Activated naive CD4-positive, alpha-beta T cell treated with anti-CD3 and anti-CD28 coated beads, Interleukin-2, amount 50 U/mL, for 72 hours (primary cell): ENCODE data around the gene CYP2R1. TPM values are rescaled to one million over a fixed set of nuclear protein-coding genes. Genes with fewer than 3 reads are reported as not detected.

Experiments used
- ATAC-seq, 2 donors: fragments of 150-1000 bp; cut with Tn5 transposase; 2 replicates each; pipeline ENCODE4 v1.10.0; 2021; ENCODE audit warnings: mild to moderate bottlenecking in 2 of 2, moderate library complexity in 2 of 2
- DNase-seq, 2 donors: peaks; one replicate each; pipeline ENCODE4 v3.0.0; 2021 to 2022; ENCODE audit warnings: low spot score in 2 of 2
- H3K27ac Mint-ChIP-seq, 2 donors: one replicate each; pipeline ENCODE4 v1.8.0; 2022; ENCODE audit warnings: mild to moderate bottlenecking in 2 of 2, mixed read lengths in 2 of 2
- H3K36me3 Mint-ChIP-seq, 2 donors: one replicate each; pipeline ENCODE4 v1.8.0; 2022; ENCODE audit warnings: mixed read lengths in 2 of 2
- H3K9me3 Mint-ChIP-seq, 2 donors: one replicate each; pipeline ENCODE4 v1.8.0; 2022; ENCODE audit warnings: mixed read lengths in 2 of 2
- total RNA-seq, 2 donors: library from RNA; stranded (reverse); gene quantifications; one replicate each; pipeline ENCODE4 v1.2.3, GENCODE V29; 2022

CYP2R1 gene, protein sequence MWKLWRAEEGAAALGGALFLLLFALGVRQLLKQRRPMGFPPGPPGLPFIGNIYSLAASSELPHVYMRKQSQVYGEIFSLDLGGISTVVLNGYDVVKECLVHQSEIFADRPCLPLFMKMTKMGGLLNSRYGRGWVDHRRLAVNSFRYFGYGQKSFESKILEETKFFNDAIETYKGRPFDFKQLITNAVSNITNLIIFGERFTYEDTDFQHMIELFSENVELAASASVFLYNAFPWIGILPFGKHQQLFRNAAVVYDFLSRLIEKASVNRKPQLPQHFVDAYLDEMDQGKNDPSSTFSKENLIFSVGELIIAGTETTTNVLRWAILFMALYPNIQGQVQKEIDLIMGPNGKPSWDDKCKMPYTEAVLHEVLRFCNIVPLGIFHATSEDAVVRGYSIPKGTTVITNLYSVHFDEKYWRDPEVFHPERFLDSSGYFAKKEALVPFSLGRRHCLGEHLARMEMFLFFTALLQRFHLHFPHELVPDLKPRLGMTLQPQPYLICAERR
- 10 to 100 TPM in 1 of 2 donors, 1 to 10 TPM in 1; 5.1 to 20.6 TPM for total RNA-seq

DNA sequence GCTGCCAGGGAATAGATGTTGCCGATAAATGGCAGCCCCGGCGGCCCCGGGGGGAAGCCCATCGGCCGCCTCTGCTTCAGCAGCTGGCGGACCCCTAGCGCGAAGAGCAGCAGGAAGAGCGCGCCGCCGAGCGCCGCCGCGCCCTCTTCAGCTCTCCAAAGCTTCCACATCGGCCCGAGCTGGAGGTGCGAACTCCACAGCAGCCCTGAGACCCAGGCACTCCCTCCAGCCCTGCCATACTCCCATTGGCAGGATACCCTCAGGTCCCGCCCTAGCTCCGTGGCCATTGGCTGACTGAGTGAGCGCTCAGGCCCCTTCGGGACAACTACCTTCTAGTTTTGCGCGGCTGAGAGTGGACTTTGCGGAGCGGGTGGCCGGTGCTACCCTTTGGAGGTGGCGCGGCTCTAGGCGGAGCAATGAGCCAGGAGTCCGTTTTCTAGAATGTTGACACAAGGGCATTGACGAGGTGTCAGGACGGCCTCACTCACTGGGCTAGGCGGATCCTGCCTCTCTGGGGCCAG is at the start of gene CYP2R1:
Gene CYP2R1, minus strand, starts transcription at position 196 of the 521 bp plus-strand sequence. Its CDS starts 26 bp downstream, at position 170.
- H3K36me3 Mint-ChIP-seq, result peaks cover 7 to 20% of the 10 kb centered on the region in 2 donors
- peak; percentile 87 to 92 for DNase-seq
- ATAC-seq, result peak; percentile 77 to 85
- H3K9me3 Mint-ChIP-seq, result peaks cover 0 to 10% of the 10 kb centered on the region in 2 donors
- H3K27ac Mint-ChIP-seq, result peak within 1 kb of the TSS; percentile 97 to 98

DNA sequence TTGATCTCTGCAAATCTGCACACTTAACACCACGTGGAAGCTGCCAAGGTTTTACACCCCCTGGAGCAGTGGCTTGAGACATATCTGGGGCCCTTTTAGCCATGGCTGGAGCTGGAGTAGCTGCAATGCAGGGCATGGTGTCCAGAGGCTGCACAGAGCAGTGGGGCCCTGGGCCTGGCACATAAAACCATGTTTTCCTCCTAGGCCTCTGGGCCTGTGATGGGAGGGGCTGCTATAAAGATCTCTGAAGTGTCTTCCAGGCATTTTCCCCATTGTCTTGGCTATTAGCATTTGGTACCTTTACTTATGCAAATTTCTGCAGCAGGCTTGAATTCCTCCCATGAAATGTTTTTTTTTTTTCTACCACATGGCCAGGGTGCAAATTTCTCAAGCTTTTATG is 46.9 kb upstream of the CYP2R1 start:
- no peak for ATAC-seq
- DNase-seq, result no peak
- H3K9me3 Mint-ChIP-seq, result peaks cover 0 to 4% of the 10 kb centered on the region in 2 donors
- no peak overlapping the region for H3K27ac Mint-ChIP-seq
- peaks cover 0 to 4% of the 10 kb centered on the region in 2 donors for H3K36me3 Mint-ChIP-seq

DNA sequence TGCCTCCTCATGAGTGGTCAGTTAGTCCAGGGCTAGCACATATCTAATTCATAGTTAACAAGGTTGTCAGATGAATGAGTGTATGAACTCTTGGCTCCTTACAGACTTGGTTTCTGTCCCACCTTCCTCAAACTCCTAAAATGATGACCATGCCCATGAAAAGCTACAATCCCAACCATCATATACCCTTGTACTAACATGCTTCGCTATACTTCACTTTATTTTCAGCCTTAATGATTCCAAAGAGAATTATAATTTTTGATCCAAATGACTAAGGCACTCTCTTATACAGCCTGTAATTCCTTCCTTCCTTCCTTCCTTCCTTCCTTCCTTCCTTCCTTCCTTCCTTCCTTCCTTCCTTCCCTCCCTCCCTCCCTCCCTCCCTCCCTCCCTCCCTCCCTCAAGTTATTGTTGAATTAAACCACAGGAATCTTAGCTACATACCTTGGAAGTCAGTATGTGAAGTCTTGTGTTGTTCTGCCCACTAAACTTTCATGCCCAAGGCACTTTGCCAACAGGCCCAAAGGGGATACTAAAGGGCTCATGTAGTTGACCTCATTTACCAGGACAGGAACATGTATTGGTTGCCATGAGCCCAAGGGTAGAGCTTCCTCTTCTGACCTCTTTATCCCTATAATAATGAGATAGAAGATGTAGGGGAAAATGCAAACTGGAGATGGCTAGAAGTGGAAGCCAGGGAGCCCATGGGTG is 42.8 kb upstream of the CYP2R1 start:
- peaks cover 0 to 4% of the 10 kb centered on the region in 2 donors for H3K36me3 Mint-ChIP-seq
- DNase-seq, result no peak
- ATAC-seq, result no peak
- peaks cover 0 to 4% of the 10 kb centered on the region in 2 donors for H3K9me3 Mint-ChIP-seq
- H3K27ac Mint-ChIP-seq, result no peak overlapping the region

DNA sequence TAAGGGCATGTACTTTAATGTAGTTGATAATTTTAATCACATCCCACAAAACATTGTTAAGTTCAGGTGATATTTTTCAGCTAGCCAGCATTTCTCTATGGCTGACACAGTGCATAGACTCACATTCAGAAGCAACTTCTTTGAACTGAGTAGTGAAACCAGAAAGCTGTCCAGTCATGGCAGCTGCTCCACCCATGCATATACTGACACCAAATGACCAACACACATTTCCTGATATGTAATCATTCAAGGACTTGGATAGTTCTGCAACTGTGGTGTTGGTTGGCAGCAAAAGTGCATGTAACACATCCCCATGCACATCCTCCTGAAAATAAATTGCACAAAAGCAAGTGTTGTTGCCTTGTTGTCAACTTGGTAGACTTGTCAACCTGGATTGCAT is 40.4 kb upstream of the CYP2R1 start:
- Mint-ChIP-seq H3K27ac (no peak overlapping the region), H3K36me3 (peaks cover 0 to 6% of the 10 kb centered on the region in 2 donors), H3K9me3 (no peaks in the 10 kb centered on the region)
- ATAC-seq (no peak), DNase-seq (no peak)

DNA sequence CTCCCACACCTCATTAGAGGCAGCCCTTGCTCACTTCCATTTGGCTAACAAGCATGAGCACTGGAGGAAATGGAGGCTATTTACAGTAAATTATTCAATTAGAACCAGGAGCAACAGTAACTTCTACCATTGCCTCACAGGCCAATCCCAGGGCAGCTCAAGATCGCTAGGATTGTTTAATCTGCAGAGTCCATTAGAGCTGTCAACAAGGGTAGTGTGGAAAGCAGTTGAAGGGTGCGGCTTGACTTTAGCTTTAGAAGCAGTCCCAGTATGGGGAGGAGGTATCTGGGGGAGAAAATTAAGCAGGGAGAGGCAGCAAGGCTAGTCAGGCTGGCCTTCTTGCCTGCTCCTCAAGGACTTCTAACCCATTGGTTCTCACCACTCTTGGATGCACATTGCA is 38.3 kb upstream of the CYP2R1 start:
- no peaks in the 10 kb centered on the region for H3K9me3 Mint-ChIP-seq
- DNase-seq, result no peak
- peaks cover 5 to 6% of the 10 kb centered on the region in 2 donors for H3K36me3 Mint-ChIP-seq
- ATAC-seq, result no peak
- H3K27ac Mint-ChIP-seq, result no peak overlapping the region

DNA sequence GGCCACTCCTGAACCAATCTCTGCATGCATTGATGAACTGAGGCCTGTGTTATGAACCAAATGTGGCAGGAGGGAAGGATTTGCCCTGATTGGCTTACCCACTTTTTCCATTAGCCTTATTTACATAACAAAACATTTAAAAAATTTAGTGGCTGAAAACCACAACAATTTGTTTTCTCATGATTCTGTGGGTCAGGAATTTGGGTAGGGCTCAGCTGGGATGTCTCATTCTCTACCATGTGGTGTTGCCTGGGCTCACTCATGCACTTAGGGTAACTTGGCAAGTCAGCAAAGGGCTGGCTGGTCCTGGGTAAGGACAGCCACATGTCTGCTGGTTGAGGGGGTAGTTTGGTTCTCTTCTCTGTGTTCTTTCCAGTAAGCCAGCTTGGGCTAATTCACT is 35.1 kb upstream of the CYP2R1 start:
- Mint-ChIP-seq H3K36me3 (peaks cover 5 to 6% of the 10 kb centered on the region in 2 donors), H3K27ac (no peak overlapping the region), H3K9me3 (no peaks in the 10 kb centered on the region)
- no peak for DNase-seq
- ATAC-seq, result no peak

DNA sequence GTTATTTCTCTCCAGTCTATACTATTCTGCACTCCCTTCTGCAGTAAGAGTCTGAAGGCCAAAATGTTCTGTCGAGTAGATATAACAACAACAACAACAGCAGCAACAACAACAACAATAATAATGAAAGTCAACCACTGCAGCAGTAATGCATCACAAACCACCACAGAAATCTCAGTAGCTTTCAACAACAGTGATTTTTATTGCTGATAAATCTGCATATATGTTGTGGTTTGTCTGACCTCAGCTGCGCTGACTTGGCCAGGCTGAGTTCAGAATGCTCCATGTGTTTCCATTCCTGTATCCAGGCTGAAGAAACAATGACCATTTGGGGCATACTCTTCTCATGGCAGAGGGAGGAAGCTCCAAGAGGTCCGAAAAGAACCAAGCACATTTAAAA is 32.3 kb upstream of the CYP2R1 start:
- DNase-seq (no peak), ATAC-seq (no peak)
- no peak overlapping the region for H3K27ac Mint-ChIP-seq
- no peaks in the 10 kb centered on the region for H3K9me3 Mint-ChIP-seq
- peaks cover 5 to 6% of the 10 kb centered on the region in 2 donors for H3K36me3 Mint-ChIP-seq

DNA sequence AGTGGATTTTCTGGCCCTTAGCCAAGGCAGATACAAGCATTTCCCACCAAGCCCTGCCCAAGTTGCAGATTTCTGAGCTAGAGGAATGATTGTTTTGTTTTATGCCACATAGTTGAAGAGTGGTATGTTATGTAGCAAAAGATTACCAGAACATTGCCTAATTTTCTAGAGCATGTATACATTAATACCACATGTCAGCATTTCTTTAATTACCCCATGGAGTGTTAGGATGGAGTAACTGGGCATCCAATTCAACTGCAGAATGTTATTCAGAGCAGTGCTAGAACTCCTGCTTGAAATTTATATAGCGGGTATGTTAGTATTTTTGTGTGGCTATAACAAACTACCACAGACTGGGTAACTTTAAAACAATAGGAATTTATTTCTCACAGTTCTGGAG is 24.4 kb upstream of the CYP2R1 start:
- no peaks in the 10 kb centered on the region for H3K9me3 Mint-ChIP-seq
- H3K36me3 Mint-ChIP-seq, result peaks cover 5 to 6% of the 10 kb centered on the region in 2 donors
- H3K27ac Mint-ChIP-seq, result no peak overlapping the region
- DNase-seq (no peak), ATAC-seq (no peak)

DNA sequence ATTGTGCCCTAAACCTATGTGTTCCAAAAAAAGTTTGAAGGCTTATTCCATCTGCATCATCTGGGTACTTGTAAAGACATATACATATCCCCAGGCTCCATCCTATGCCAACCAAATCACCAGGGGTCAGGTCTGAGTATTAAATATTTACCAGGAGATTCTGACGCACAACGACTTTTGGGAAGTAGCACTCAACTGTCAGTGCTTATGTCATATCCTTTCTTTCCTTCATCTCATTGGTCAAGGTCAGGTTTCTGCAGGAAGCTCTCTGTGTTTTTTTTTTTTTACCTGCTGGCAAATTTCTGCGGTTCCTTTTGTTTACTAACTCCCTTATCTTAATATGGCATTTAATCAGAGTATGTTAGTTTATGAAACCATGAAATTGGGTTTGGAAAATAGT is 22.5 kb upstream of the CYP2R1 start:
- ATAC-seq (no peak), DNase-seq (no peak)
- H3K9me3 Mint-ChIP-seq, result no peaks in the 10 kb centered on the region
- H3K36me3 Mint-ChIP-seq, result peaks cover 5 to 6% of the 10 kb centered on the region in 2 donors
- no peak overlapping the region for H3K27ac Mint-ChIP-seq

DNA sequence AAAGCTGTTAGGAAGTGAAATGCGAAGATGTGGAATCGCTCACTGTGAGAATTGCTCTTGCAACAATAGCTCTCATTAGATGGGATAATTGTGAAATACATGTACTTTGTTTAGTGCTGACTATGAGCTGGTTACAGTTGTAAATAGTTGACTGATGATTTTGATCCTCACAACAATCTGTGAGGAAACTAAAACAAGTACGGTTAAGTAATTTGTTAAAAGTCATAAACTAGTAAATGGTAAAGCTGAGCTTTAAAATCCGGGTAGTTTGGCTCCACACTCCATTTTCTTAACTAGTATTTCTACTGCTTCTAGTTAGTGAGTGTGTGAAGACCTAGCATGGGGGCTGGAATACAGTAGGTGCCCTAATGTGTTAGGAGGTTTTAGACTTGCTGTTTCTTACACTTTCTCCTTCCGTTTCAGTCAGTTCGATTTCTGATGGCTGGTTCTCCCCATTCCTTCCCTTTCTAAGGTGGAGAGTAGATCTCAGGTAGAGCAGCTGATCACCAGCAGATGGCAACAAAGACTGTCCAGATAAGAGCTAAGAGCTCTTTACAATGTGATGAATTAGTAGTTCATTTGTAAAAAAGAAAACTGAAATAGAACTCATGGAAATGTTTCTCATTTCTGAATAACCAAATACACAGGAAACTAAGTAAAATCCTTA is 16.3 kb upstream of the CYP2R1 start:
- H3K27ac Mint-ChIP-seq, result peak overlapping the region in 1 of 2 donors; percentile 62
- H3K36me3 Mint-ChIP-seq, result peaks cover 0 to 8% of the 10 kb centered on the region in 2 donors
- H3K9me3 Mint-ChIP-seq, result no peaks in the 10 kb centered on the region
- peak in 1 of 2 donors; percentile 38 for DNase-seq
- ATAC-seq, result no peak

DNA sequence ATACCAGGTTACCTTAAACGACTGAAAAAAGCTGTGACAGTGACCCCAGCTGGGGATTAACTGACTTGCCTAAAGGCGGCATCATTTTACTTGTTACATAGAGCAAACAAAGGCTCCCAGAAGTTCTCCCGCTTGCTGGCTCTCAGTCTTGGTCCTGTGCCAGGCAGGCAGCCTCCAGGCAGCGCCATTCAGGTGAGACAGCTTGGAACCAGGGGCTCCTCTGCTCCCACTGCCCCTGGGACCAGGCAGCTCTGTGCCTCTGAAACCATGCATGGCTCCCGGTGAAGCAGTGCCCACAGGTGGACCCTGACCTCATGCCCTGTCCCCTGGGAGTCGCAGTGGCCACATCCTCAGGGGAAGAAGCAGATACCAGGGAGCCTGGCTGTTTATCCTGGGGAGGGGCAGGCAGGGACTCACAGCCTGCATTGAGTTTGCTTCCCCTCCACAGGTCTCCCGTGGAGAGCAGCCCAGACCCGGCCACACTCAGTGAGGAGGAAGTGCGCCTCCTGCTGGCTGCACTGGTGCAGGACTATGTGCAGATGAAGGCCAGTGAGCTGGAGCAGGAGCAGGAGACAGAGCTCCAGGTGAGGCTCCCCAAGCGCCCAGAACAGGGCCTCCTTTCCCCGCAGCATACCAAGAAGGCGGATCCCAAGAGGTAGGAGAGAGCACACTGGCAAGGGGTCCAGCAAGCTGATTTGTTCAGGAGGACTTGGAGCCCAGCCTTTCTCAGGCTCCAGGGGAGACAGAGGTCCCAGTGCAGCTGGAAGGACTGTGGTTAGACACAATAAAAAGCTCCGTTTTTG is 15.6 kb upstream of the CYP2R1 start:
- peak; percentile 84 to 93 for DNase-seq
- peak; percentile 71 to 72 for ATAC-seq
- H3K9me3 Mint-ChIP-seq, result no peaks in the 10 kb centered on the region
- H3K27ac Mint-ChIP-seq, result peak overlapping the region in 1 of 2 donors; percentile 62
- peaks cover 0 to 8% of the 10 kb centered on the region in 2 donors for H3K36me3 Mint-ChIP-seq

DNA sequence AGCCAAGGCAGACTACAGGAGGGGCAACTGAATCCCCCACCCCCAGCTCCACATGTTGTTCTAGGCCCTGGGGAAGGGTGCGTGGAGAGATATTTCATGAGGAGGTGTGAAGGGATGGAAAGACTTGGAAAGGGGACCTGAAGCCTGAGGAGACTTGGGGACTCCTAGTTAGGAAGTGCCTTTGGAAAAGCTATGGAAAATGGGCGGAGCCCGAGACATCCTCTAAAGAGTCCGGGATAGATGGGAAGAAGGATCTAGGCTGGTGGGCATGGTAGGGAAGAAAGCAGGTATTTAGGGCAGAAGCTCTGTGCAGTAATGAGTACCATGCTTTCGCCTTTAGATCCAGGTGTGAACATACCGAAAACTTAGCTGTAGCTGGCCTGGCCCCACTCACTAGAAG is 15.0 kb upstream of the CYP2R1 start:
- DNase-seq, result no peak
- H3K36me3 Mint-ChIP-seq, result peaks cover 0 to 8% of the 10 kb centered on the region in 2 donors
- peak overlapping the region in 1 of 2 donors; percentile 62 for H3K27ac Mint-ChIP-seq
- ATAC-seq, result no peak
- H3K9me3 Mint-ChIP-seq, result no peaks in the 10 kb centered on the region

DNA sequence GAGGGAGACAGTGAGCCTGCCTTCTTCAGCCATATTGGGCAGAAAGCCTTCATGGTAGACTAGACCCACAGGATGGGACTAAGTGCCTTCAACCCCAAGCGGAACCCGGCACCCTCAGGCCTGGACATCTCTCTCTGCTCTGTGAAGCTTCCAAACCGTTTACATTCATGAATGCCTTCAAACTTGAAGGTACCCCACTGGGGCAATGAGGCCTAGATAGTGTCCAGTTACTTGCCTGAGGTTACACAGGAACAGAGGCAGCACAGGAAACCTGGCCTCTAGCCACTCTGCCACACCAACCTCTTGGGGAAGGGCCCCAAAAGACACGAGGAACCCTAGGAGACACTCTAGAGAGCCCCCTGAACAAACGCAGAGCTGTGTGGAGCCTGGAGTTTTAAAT is 14.5 kb upstream of the CYP2R1 start:
- peak overlapping the region in 1 of 2 donors; percentile 90 for H3K27ac Mint-ChIP-seq
- H3K9me3 Mint-ChIP-seq, result no peaks in the 10 kb centered on the region
- ATAC-seq, result no peak
- no peak for DNase-seq
- H3K36me3 Mint-ChIP-seq, result peaks cover 0 to 8% of the 10 kb centered on the region in 2 donors

DNA sequence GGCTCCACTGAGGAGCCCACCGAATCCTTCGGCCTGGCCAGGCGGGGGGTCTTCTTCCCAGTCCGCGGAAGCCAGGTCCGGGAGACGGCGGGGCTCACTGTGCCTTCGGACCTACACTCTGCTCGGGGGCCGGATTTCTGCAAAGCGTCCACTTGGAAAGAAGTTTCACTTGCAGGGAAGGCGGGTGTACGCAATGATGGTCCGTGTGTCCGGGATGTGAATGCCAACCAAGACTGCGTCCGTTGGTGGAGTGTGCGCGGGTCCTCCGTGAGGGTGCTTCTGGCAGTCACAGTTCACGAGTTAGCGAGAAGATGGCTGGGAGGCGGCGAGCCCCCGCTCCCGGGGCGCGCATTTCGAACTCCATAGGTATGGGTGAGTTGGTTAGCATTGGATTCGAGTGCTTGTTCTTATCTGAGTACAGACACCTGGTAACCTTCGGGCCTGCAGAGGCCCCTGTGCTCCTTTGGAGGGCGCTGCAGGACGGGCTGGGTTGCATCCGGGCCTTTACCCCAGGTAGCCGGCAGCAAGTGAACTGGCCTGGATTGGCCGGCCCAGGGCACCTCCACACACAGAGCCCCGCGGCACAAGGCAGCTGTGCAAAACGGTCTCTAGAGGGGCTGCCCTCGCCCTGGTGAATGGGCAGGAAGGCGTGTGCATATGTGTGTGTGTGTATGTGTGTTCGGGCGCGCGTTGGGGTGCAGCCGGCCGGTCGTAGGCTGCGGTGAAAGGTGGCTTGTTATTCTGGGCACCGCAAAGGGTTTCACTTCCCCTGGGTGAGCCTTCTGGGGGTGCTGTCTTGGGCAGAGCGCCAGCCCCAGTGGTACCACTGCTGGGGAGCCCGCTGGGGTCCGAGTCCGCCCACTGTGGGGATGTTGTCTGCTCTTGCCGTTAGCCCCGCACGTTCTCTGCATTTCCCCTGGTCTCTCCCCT is 13.3 kb upstream of the CYP2R1 start:
- ATAC-seq (peak; percentile 65 to 75), DNase-seq (peak; percentile 82 to 85)
- Mint-ChIP-seq H3K36me3 (peaks cover 0 to 8% of the 10 kb centered on the region in 2 donors), H3K27ac (peak overlapping the region; percentile 90 to 91), H3K9me3 (no peaks in the 10 kb centered on the region)

DNA sequence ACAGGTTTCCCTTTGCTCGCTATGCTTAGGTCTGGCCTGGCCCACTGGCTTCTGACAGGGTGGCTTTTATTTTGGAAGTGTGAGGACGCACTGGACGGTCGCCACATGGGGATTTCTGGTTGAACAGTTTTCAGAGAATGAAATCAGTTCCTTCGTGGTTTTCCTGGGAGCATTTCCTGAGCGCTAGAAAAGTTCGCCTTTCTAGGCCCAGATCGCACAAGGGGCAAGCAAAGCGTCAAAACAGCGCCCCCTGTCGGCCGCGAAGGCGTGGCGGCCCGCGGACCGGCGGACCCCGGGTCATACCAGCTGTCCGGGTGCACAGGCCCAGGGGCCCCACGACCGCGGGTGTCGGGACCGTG is 12.7 kb upstream of the CYP2R1 start:
- peak; percentile 85 to 93 for DNase-seq
- peaks cover 0 to 8% of the 10 kb centered on the region in 2 donors for H3K36me3 Mint-ChIP-seq
- peak overlapping the region; percentile 90 for H3K27ac Mint-ChIP-seq
- no peaks in the 10 kb centered on the region for H3K9me3 Mint-ChIP-seq
- peak; percentile 59 to 73 for ATAC-seq
